ENCODE results near the gene MIA2.
A peak's percentile ranks its signal among the peaks of the same experiment; 100 is the strongest.
"Not testable (repeated sequence)": the region's sequence is repeated elsewhere in the genome, so short reads cannot be mapped to it uniquely, and the experiment has no call there.

The MIA2 gene

DNA sequence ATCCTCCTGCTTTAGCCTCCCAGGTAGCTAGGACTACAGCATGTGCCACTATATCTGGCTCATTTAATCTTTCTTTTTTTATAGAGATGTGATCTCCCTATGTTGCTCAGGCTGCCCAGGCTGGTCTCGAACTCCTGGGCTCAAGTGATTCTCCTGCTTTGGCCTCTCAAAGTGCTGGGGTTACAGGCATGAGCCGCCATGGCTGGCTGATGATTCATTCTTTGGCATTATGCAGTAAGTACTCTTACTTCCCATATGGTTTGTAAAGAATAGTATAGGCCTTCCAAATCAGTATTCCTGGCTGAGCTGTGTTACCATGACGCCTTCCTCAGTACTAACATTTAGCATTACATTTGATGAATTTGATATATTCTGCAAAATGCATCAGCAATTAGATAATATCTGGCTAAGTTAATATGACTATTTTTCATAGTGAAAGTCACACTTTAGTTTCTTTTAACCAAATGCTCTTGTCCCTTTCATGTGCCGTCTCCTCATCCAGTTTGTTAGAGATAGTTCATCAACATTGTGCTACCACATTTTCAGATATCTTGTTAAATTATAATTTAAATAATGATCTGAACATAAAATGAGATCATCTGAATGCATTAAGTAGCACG, 3.2 kb upstream of the MIA2 start:
- peak; percentile 7 for DNase-seq

DNA sequence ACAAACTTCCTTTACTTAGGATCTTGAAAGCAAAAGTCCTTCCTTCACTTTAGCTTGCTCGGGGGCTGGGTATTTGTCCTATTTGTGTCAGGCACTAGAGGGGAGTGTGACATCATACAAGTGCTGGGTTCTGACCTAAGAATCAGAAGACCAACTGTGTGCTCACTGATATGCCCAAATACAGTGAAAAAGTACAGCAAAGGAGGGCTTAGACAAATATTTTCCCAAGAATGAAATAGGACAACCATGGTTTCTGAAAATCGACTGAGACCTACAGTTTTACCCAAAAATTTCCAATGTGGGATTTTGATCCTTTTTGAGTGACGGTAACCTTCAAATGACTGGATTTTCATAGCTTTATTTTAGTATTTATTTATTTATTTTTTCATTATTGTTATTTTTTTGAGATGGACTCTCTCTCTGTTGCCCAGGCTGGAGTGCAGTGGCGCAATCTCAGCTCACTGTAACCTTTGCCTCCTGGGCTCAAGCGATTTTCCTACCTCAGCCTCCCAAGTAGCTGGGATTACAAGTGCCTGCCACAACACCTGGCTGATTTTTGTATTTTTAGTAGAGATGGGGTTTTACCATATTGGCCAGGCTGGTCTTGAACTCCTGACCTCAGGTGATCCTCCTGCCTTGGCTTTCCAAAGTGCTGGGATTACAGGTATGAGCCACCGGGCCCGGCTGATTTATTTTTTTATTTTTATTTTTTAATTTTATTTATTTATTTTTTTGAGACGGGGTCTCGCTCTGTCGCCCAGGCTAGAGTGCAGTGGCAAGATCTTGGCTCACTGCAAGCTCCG, 1.8 kb upstream of the MIA2 start:
- DNase-seq, result peak; percentile 35

DNA sequence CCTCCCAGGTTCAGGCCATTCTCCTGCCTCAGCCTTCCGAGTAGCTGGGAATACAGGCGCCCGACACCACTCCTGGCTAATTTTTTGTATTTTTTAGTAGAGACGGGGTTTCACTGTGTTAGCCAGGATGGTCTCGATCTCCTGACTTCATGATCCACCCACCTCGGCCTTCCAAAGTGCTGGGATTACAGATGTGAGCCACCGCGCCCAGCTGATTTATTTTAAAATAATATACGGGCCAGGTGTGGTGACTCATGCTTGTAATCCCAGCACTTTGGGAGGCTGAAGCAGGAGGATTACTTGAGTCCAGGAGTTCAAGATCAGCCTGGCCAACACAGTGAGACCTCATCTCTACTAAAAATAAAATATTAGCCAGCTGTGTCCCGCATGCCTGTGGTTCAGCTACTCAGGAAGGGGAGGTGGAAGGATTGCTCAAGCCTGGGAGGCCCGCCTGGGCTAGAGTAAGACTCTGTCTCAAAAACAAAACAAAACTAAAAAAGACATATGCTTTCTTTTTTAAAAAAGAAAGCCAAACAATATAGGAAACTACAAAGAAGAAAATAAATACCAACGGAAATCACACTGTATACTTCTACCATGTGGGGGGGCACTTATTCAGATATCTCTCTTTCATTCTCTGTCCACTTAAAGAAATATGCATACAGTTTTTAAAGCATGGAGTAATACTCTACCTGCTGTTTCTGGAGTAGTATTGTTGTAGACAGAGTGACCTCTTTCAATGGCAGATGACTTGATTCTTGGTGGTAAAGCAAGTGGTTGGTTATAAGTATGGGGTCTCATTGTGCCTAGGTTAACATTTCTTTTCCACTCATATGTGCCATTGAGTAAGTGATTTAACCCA, 930 bp upstream of the MIA2 start:
- DNase-seq, result peak; percentile 65

DNA sequence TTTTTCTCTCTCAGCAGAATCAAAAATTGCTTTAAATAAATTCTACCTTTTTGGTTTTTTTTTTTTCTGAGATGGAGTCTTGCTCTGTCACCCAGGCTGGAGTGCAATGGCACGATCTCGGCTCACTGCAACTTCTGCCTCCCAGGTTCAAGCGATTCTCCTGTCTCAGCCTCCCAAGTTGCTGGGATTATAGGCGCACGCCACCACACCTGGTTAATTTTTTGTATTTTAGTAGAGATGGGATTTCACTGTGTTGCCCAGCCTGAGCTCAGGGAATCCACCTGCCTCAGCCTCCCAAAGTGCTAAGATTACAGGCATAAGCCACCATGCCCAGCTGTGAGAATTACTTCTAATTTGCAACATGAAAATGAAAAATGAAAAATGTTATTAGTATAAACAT, 1.3 kb downstream of the MIA2 start:
- DNase-seq, result not testable (repeated sequence)

DNA sequence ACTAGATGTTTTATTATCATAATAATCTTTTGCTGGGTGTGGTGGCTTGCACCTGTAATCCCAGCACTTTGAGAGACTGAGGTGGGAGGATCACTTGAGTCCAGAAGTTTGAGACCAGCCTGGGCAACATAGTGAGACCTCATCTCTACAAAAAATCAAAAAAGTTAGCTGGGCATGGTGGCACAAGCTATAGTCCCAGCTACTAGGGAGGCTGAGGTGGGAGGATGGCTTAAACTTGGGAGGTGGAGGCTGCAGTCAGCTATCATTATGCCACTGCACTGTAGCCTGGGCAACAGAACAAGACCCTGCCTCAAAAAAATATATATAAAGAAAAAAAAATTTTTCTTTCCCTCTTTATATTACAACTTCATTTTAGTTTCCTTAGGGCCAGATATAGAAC, 1.8 kb downstream of the MIA2 start:
- not testable (repeated sequence) for DNase-seq

DNA sequence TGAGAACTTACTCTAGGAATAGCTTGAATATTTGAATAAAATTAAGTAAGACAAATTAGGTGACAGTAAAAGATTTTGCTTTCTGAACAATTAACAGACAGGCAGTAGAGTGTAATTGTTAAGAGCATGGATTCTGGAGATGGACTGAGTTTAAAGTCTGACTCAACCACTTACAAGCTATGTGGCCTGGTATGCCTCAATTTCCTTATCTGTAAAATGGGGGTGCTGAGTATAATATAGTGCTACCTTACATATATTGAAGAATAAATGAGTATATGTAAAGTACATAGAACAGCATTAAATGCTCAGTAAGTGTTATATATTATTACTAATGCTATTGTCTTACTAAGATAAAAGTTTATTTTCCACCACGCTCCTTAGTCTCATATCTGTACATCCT, 7.1 kb downstream of the MIA2 start:
- DNase-seq, result no peak

DNA sequence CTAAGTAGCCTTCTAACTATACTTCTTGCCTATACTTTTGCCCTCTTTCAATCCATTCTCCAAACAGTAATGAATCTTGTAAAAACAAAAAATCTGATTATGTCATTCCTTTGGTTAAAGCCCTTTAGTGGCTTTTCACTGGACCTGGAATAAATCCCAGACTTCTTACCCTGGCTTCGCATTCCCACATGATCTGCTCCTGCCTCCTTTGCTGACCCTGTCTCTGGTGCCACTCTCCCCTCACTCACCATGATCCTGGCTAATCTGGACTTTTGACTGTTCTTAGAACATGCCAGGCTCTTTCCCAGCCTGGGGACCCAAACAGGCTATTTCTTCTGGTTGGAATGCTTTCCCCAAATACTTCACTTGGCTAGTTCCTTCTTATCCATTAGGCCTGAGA, 7.9 kb downstream of the MIA2 start:
- DNase-seq, result no peak

DNA sequence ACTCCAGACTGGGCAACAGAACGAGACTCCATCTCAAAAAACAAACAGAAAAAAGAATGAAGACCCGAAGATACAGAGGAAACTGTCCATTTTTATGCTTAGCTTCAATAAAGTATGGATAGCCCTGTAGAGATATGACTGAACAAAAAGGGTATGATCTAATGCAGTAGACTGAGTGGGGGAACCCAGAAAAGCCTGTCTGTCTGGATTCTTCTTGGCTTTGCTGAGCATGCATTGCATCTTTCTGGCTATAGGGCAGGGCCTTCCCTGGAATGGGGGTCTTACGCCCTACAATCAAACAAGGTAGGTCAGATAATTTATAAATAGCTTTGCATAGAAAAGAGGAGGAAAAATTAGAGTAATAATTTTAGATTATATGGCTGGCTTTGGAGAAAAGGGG, 10.1 kb downstream of the MIA2 start:
- DNase-seq, result no peak

DNA sequence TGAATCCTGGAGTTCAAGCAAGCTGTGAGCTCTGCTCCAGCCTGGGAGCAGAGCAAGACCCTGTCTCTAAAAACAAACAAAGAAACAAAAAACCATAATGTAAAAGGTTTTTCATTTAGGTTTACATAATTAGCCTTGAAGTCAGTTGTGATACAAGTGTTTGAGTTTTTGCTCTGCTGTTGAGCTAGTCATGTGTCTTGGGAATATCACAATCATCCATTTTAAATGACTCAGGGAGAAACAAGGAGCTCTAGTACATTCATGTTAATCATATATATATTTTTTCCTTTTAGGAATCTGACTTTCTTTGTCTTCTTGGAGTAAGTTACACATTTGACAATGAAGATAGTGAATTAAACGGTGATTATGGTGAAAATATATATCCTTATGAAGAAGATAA, 12.9 kb downstream of the MIA2 start:
- no peak for DNase-seq

DNA sequence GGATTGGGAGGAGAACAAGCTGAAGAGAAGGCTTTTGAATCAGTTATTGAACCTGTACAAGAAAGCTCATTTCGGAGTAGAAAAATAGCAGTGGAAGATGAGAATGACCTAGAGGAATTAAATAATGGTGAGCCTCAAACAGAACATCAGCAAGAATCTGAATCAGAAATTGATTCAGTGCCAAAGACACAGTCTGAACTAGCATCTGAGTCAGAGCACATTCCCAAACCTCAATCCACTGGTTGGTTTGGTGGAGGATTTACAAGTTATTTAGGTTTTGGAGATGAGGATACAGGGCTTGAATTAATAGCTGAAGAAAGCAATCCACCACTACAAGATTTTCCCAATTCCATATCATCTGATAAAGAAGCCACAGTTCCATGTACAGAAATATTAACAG, 13.5 kb downstream of the MIA2 start:
- DNase-seq, result peak; percentile 84

DNA sequence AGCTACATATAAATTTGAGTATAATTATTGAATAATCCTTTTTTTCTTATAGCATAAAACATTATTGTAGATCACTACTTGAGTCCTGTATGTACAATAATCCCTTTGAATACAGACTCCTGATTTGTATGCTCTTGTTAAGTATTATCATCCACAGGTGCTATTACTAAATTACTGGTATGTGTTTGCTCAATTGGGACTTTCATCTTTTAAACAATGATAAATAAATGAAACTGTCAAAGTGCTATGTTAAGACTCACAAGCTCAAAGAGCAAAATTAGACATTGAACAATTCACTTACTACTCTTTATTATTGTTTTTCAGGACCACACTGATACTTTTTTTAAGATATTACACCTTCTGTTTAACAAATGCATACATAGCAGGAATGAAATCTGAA, 17.8 kb downstream of the MIA2 start:
- no peak for DNase-seq

DNA sequence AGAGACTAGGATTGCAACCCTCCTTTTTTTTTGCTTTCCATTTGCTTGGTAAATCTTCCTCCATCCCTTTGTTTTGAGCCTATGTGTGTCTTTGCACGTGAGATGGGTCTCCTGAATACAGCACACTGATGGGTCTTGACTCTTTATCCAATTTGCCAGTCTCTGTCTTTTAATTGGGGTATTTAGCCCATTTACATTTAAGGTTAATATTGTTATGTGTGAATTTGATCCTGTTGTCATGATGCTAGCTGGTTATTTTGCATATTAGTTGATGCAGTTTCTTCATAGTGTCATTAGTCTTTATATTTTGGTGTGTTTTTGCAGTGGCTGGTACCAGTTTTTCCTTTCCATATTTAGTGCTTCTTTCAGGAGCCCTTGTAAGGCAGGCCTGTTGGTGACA, 23.7 kb downstream of the MIA2 start:
- DNase-seq, result not testable (repeated sequence)

DNA sequence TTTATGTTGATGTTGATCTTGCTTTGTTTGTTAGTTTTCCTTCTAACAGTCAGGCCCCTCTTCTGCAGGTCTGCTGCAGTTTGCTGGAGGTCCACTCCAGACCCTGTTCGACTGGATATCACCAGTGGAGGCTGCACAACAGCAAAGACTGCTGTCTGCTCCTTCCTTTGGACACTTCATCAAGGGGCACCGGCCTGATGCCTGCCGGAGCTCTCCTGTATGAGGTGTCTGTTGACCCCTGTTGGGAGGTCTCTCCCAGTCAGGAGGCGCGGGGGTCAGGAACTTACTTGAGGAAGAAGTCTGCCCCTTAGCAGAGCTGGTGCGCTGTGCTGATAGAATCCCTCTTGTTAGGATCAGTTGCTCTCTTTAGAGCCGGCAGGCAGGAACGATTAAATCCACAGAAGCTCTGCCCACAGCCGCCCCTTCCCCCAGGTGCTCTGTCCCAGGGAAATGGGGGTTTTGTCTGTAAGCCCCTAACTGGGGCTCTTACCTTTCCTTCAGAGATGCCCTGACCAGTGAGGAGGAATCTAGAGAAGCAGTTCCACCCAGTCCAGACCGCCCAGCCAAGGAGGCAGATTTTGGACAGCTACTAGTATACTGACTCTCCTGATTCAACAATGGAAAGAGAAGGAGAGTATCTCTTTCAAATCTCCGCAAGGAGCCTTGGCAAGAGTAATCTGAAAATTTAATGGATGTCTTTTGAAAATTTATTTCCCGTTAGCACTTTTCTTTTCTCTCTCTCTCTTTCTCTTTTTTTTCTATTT, 25.2 kb downstream of the MIA2 start:
- DNase-seq, result no peak

DNA sequence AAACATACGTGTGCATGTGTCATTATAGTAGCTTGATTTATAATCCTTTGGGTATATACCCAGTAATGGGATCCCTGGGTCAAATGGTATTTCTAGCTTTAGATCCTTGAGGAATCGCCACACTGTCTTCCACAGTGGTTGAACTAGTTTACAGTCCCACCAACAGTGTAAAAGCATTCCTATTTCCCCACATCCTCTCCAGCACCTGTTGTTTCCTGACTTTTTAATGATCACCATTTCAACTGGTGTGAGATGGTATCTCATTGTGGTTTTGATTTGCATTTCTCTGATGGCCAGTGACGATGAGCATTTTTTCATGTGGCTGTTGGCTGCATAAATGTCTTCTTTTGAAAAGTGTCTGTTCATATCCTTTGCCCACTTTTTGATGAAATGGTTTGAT, 26.4 kb downstream of the MIA2 start:
- DNase-seq, result not testable (repeated sequence)

DNA sequence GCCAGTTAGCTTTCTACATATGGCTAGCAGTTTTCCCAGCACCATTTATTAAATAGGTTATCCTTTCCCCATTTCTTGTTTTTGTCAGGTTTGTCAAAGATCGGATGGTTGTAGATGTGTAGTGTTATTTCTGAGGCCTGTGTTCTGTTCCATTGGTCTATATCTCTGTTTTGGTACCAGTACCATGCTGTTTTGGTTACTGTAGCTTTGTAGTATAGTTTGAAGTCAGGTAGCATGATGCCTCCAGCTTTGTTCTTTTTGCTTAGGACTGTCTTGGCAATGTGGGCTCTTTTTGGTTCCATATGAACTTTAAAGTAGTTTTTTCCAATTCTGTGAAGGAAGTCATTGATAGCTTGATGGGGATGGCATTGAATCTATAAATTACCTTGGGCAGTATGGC, 28.5 kb downstream of the MIA2 start:
- not testable (repeated sequence) for DNase-seq

DNA sequence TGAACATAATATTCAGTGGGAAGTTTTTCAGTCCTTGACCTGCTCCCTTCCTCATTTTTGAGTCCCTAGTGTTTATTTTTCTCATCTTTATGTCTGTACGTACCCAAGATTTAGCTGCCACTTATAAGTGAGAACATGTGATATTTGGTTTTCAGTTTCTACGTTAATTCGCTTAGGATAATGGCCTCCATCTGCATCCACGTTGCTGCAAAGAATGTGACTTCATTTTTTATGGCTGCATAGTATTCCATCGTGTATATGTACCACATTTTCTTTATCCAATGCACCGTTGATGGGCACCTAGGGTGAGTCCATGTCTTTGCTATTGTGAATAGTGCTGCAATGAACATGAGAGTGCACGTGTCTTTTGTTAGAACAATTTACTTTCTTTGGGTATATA, 30.3 kb downstream of the MIA2 start:
- no peak for DNase-seq

DNA sequence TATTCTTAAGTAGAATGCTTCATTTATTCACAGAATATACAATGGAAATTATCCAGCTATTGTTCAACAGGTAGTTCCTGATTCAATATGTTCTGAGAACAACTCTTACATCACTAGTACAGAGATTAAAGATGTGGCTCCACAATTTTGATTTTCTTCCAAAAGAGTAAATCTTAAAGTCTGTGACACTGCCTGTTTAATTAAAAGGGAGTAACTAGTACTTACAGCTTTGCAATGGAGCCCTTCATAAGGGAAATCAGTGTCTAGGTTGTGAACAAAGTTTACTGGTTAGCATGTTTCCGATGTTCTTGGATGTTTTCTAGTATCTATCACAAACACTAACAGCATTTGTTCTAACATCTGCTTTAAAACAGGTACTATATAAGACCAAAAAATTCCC, 30.8 kb downstream of the MIA2 start:
- no peak for DNase-seq

DNA sequence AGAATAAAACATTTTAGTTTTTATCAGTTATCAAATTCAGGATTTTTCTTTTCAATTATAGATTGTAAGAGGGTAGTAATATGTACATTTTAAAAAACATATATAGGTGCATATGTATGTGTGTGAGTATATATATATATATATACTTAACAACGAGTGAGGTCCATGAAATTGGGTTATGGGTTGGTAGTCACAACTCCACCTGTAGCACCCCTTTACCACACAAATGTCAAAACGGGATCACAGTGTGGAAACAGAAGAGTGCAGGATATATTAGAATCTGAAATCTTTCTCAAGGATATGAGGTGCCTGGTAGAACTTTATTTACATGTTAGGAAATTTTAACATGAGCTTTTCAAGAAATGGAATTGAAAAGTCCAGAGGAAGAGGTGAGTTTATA, 31.3 kb downstream of the MIA2 start:
- peak; percentile 16 for DNase-seq

DNA sequence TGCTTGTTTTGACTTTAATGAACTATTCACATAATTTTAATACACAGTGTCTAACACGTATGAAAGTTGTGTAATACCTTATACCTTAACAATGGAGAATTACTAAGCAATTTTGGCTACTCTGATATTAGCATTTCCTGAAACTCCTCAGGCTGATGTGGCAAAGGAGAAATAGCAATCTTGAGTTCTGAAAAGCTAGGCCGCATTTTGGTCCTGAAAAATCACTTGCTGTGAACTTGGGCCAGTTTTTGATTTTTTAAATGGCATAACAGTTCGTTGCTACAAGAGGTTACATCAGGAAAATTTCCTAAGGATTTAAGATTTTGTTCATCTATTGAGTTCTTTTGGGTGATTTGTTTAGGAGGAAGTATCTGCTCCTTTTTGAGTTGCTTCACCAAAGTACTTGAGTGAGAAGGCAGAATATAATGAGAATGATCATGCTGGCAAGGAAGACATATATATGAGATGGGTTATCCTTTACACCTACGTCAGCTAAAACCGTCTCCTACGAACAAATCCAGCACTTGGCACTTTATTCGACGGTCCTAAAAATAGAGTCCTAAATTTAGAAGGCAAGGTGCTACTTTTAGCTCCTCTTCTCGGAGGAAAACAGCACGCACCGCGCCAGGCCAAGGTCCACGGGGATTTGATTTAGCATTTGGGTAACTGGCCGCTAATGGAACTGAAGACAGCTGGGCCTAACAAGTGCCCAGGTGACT, 32.2 kb downstream of the MIA2 start:
- no peak for DNase-seq

DNA sequence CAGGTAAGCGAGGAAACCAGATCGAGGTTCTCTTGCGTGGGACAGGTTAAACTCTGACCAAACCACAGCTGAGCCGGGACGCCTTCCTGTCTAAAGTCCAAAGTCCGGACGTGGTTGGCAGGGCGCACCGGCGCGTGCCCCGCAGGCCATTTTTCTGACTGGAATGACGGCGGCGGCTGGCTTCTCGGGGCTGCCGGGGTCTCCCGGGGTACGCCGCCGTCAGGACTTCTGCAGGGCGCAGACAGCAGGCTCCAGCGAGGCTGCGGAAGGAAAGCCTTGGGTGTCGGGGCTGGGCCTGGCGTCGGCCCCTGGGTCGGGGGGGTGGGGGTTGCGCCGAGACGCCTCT, 32.8 kb downstream of the MIA2 start:
- DNase-seq, result no peak

DNA sequence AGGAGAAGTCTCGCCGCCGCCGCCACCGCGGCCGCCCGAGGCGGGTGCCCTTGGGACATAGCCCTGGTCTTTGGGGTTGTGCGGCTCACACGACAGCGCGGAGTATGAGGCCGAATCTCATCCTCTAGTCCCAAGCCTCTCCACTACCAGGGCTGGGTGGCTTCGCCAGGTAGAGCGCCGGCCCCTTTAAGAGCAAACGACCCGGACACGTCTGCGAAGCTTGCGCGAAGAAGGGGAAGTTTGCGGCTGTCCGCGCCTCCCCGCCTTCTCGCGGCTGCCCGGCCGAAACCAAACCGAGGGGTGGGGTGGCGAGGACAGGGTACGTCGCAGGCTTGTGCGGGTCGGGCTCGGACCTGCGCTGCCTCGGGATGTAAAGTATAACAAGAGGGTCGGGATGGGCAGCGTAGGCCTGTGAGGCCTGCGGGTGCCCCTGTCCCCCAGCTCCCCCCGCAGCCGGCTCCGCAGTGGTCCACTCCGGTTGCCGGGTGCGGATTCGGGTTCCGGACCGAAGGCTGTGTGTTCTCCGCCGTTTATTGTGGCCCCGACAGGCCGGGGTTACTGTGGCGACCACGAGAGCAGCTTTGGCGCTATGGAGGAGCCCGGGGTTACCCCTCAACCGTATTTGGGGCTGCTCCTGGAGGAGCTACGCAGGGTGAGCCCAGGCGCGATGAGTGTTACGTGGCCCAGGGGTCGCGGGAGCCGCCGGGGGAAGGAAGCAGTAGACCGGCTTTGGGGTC, 33.3 kb downstream of the MIA2 start:
- DNase-seq, result peak; percentile 87

Measured in fibroblast of skin of back (primary cell).